GM19238 (cell line): ENCODE data around the gene MCAM.

Experiments
- DNase-seq: peaks from one replicate; pipeline ENCODE4 v3.0.0; 2011; ENCODE audit warnings: low spot score; ENCODE audit not compliant: insufficient read length

Gene MCAM

GRCh38 chr11:119309411-119309810, 7.5 kb downstream of the MCAM start:
- DNase-seq = no peak

- no peak for DNase-seq
Observed at GRCh38 chr11:119307974-119308373, 9.0 kb downstream of the MCAM start.

GRCh38 chr11:119307219-119307618, 9.7 kb downstream of the MCAM start:
- DNase-seq = no peak

- no peak for DNase-seq
Observed at GRCh38 chr11:119306373-119306890, 10.5 kb downstream of the MCAM start.

GRCh38 chr11:119305556-119306372, 11.2 kb downstream of the MCAM start:
- no peak for DNase-seq

GRCh38 chr11:119303227-119303718, 13.7 kb downstream of the MCAM start:
- no peak for DNase-seq

- DNase-seq = no peak
Observed at GRCh38 chr11:119300198-119300964, 16.5 kb downstream of the MCAM start.

GRCh38 chr11:119299416-119299815, 17.5 kb downstream of the MCAM start:
- DNase-seq = no peak

- DNase-seq = no peak
Observed at GRCh38 chr11:119298726-119299125, 18.2 kb downstream of the MCAM start.

GRCh38 chr11:119297938-119298337, 19.0 kb downstream of the MCAM start:
- no peak for DNase-seq

GRCh38 chr11:119295178-119295577, 21.8 kb downstream of the MCAM start:
- DNase-seq = no peak

- DNase-seq = no peak
Observed at GRCh38 chr11:119293461-119293860, 23.5 kb downstream of the MCAM start.

GRCh38 chr11:119290894-119291497, 25.9 kb downstream of the MCAM start:
- no peak for DNase-seq

- no peak for DNase-seq
Observed at GRCh38 chr11:119288219-119288618, 28.7 kb downstream of the MCAM start.

GRCh38 chr11:119285431-119285830, 31.5 kb downstream of the MCAM start:
- no peak for DNase-seq

- DNase-seq = peak; percentile 40
Observed at GRCh38 chr11:119284344-119285157, 32.4 kb downstream of the MCAM start.

GRCh38 chr11:119282495-119282894, 34.4 kb downstream of the MCAM start:
- no peak for DNase-seq

GRCh38 chr11:119277660-119278059, 39.3 kb downstream of the MCAM start:
- no peak for DNase-seq

GRCh38 chr11:119273721-119274120, 43.2 kb downstream of the MCAM start:
- DNase-seq = no peak

- no peak for DNase-seq
Observed at GRCh38 chr11:119267645-119268044, 49.3 kb downstream of the MCAM start.
